HG02623 (cell line): ENCODE data around the gene SLAIN1.

ENCODE experiments used
- ATAC-seq: cut with Tn5 transposase; IDR thresholded peaks from one replicate; pipeline ENCODE4 v1.9.1; 2021; ENCODE audit warnings: moderate library complexity; ENCODE audit not compliant: unreplicated experiment

The SLAIN1 gene

DNA sequence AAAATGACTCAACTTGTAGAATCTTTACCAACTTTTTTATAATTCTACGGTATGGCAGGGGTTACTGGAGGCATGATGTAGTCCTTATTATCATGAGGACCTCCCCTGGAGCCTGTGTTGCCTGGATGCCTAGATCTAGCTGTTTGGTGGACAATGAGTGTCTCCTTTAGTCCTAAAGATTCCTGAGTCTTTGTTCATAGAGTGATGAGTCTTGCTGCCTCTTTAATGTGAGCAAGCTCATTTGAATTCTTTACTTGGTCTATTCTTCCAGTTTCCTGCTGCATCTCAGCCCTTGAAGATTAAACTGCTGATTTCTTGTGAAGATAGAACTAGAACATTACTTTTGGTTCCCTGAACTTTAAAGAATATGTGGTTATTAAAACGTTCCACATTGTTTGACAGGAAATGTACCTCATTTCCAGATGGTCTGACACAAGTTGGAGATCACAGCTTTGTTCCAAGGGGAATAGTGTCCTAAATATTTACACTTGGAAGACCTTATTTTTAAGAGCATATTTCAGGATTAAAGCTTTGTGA, 51.9 kb downstream of the SLAIN1 start:
- no peak for ATAC-seq

GRCh38 chr13:77751513-77752456, 54.3 kb downstream of the SLAIN1 start:
- ATAC-seq = peak; percentile 87

- no peak for ATAC-seq
Measured at GRCh38 chr13:77752512-77753069, 55.1 kb downstream of the SLAIN1 start.

- no peak for ATAC-seq
Measured at GRCh38 chr13:77760893-77761292, 63.4 kb downstream of the SLAIN1 start.

- ATAC-seq = no peak
Measured at GRCh38 chr13:77767413-77767812, 69.9 kb downstream of the SLAIN1 start.

DNA sequence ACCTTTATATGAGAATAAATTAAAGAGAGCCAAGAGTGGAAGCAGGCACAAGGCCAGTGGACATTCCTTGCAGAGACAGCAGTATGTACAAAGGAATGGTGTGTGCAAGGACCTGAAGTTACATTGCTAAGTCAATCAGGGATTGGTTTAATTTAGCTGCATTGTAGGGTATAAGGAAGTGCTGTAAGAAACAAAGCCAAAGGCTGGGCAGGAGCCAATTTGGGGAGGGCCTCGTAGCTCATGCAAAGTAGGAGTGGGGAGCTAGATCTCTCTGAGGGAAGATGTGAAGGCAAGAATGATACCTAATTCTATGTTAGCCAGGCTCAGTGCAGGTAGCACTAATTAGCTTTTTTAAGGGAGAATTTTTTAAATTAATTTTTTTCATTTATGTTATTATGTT, 76.7 kb downstream of the SLAIN1 start:
- ATAC-seq = no peak

- no peak for ATAC-seq
Measured at GRCh38 chr13:77776704-77777103, 79.2 kb downstream of the SLAIN1 start.

DNA sequence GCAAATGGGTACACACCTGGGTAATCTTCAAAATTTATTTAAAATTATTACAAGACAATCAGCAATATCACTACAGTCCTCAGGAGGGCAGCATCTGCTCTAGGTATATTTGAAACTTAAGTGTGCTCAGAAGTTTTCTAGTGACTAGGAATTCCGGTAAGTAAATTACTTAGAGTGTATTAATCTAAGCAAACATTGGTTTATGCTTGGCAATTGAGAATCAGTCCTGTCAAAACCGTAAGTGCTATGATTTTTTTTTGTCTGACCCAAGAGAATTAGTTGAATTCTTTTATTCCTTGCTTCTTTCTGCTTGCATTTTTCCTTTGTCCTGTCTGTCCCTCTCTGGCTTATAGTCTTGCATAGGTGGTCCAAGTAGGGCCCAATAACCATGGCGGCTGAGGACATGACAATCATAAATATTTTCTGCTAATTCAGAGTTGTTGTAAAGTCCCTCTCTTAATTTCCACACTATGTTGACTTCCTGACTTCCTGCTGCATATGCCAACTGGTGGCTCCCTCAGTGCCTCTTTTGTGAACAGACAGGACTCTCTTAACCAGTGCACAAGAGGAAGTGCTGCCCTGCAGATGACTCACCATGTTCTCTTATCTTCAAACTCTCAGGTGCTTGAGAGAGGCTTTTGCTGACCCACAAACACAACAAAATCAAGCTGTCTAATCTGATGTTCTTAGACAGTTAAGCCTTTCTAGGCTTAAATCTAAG, 82.2 kb downstream of the SLAIN1 start:
- peak; percentile 75 for ATAC-seq

DNA sequence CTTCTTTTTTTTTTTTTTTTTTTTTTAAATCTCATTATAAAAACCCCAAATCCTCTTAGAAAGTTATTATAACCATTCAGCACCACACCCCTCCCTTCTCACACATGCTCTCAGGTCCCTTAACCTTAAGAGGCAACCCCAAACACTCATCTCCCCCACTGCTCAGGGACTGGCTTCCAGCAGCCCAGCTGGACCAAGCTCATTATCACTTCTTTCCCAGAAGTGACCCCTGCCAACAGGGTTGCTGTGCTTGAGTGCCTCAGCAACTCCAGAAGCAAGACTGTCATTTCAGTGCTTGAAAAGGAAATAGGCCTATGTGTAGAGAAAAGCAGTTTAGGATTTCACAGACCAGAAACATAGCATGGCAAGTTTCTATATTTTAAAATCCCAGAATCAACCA, 84.3 kb downstream of the SLAIN1 start:
- no peak for ATAC-seq

DNA sequence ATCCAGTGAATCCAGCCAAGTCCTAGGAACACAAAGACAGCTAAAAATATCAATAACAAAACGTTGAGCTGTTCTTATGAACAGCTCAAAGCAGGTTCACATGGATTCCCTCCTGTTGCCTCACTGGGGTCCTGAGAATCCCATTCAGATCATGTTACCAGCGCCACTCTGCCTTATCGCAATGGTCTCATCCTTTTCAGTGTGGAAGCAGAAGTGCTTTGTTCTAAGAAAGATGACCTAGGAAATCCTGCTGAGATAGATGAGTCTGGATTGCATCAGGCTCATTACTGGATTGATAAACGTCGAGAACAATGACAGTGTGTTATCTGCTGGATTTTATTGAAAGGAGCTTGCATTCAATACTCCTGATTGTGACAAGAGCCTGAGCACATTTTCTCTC, 87.0 kb downstream of the SLAIN1 start:
- no peak for ATAC-seq

GRCh38 chr13:77786695-77787287, 89.3 kb downstream of the SLAIN1 start:
- no peak for ATAC-seq

DNA sequence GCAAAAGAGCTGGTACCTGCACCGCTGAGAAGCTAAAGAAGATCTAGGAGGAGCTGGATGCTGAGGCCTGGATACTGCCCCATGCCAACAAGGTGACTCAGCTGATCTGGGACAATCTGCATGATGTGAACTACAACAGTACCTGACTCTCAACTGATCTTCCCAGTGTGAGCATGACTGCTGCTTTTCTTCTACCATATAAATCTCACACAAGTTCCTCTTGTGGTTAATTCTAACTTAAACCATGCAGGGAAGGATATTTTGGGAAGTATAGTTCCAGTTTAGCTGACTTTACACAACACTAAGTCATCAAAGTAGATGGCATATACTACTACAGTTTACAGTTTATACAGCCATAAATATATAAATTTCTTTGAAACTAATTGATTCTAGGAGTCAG, 91.9 kb downstream of the SLAIN1 start:
- ATAC-seq = no peak

DNA sequence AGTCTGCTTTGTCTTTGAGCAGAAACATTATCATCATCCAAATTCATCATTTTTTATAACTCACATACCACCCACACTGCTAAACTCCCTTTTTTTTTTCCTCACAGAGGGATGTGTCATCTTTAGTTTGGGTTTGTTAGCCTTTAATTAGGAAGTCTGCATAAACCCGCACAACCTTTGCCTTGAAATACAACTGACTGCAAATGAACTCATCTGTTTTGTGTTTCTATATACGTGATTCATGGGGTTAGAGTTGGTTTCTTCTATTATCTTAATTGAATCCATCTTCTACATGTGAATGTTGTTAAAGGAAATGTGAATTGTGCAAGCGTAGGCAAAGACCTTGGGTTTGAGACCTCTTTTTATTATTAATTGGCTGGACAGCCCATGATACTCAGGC, 102.7 kb downstream of the SLAIN1 start:
- no peak for ATAC-seq

GRCh38 chr13:77806518-77806917, 109.0 kb downstream of the SLAIN1 start:
- ATAC-seq = no peak

DNA sequence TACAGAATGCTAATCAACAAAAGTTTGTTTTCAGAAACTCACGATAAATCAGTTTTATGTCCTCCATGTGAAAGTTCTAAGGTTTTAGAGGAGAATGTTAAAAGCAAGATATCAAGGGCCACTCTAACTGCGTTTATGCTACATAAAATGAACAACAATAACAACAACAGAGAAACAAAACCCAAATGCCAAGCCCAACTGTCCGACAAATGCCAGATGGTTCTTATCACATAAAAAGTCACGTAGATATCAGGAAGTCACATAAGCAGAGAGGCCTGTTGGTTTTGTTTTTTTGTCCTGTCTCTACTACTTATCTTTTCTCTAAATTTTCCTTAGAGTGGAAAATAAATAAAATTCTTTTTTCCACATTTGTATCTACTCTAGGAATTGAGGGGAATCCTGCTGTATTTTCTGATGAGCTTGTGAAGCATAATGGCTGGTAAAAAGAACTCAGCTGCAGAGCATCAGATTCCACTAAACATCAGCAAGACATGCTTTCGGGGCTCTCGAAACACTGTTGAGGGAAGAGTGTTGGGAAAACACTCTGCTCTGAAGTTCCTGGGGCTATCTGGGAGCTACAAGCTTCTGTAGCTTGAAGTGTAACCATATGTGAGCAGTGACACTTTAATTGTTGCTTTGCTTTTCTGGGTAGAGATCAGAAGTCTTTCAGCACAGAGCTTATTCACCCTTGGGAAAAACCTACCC, 110.1 kb downstream of the SLAIN1 start:
- ATAC-seq = no peak

- ATAC-seq = peak; percentile 79
Measured at GRCh38 chr13:77810430-77810829, 112.9 kb downstream of the SLAIN1 start.

- ATAC-seq = no peak
Measured at GRCh38 chr13:77810878-77811277, 113.4 kb downstream of the SLAIN1 start.

DNA sequence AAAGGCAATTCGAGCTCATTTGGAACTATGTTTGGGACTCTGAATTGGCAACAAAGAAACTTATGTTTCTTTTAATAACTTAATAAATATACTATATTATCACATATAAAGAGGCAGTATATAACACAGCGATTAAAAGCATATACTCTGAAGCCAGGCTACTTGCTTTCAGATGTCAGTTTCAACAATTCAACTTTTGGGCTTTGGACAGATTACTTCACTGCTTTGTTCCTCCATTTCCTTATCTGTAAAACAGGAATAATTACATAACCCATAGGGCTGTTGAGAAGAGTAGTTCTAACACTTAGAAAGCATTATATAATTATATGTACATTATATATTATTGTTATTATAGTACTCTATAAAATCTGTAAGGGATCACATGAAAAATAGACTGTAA, 113.9 kb downstream of the SLAIN1 start:
- no peak for ATAC-seq

- ATAC-seq = no peak
Measured at GRCh38 chr13:77811981-77812380, 114.5 kb downstream of the SLAIN1 start.
